DMS 273 (cell line): ENCODE measurements around the gene TPM2.

Source experiments
- DNase-seq: peaks from one replicate; lab custom pipeline; 2025; ENCODE audit not compliant: unreplicated experiment; lab: John Stamatoyannopoulos, UW

TPM2 gene

DNA sequence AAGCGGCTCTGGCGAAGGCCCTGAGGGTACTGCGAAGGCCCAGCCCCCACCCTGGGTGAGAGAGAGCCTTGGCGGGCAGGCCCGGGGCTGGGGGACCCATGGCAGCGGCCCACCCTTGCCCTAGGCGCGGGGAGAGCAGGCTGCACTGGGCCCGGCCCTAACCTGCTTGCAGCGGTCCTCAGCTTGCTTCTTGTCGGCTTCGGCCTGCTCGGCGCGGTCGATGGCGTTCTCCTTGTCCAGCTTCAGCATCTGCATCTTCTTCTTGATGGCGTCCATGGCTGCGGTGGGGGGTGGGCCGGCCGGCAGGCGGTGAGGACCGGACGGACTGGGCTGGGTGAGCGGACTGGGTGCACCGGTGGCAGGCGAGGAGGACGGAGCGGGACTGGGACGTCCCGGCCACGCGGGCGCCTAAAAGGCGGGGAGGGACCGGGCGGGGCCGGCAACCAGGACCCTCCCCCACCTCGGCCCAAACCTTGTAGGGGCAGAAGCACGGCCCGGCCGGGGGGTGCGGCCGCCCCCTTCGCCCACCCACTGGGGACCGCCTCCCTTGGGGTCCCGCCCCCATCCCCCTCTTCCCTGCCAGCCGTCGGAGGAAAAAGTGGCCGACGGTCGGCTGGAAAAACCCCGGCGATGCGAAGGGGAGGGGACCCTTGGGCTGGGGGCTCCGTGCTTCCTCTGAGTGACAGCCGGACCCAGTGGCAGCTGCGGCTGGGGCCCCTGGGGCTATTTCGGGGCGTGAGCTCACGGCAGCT, at the start of gene TPM2:
TPM2 (minus strand) TSS at position 384 of the 752 bp plus-strand sequence; CDS start at position 276, 108 bp downstream.
- DNase-seq: no peak

GRCh38 chr9:35738924-35739323, 49.2 kb upstream of the TPM2 start:
- DNase-seq: no peak

DNA sequence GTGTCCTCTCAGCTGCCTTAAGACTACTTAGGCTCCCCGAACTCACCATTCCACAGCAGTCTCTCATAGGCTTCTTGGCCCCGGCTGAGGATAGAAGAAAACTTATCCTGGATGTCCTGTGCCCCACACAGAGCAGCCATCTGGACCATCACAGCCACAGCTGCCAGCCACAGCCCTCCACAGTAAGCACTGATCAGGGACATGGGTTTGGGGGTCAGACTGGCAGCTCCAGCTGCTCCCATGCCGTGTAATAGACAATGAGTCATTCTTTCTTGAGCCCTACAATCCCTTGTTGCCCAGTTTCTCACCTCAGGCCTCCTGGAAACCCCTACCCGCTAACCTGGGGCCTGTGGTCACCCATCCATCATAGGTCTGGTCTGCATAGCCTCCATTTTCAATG, 48.5 kb upstream of the TPM2 start:
- DNase-seq: peak; percentile 56

GRCh38 chr9:35737143-35737542, 47.4 kb upstream of the TPM2 start:
- no peak for DNase-seq

GRCh38 chr9:35736201-35736633, 46.5 kb upstream of the TPM2 start:
- DNase-seq: peak; percentile 85

DNA sequence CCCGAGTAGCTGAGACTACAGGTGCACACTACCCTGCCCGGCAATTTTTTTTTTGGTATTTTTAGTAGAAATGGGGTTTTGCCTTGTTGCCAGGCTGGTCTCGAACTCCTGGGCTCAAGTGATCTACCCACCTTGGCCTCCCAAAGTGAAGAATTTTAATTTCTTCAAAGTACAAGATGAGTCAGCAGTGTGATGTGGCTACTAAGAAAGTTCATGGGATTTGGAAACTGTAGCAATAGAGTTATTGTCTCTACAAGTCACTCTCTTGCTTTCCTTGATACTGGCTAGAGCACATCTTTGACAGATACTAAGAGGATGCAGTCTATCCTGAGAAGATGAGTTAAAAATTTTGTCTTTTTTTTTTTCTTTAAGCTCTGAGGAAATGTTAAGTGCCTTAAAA, 44.4 kb upstream of the TPM2 start:
- no peak for DNase-seq

DNA sequence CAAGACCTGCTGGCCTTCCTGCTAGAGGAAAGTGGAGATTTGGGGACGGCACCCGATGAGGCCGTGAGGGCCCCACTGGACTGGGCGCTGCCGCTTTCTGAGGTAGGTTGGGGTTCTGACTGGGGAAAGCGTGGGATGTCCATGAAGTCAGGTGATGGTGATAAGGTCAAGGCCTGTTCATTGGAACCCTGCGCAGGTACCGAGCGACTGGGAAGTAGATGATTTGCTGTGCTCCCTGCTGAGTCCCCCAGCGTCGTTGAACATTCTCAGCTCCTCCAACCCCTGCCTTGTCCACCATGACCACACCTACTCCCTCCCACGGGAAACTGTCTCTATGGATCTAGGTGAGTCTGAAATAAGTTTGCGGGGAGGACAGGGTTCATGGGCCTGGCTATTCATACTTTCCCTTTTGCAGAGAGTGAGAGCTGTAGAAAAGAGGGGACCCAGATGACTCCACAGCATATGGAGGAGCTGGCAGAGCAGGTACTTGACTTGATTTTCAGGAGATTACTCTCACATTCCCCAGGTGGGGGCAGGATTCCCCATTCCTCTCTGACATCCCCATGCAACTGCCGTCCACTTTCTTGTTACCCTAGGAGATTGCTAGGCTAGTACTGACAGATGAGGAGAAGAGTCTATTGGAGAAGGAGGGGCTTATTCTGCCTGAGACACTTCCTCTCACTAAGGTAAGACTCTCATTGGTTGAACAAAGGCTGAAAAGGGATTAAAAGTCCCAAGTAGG, 43.2 kb upstream of the TPM2 start:
- peak; percentile 80 for DNase-seq

DNA sequence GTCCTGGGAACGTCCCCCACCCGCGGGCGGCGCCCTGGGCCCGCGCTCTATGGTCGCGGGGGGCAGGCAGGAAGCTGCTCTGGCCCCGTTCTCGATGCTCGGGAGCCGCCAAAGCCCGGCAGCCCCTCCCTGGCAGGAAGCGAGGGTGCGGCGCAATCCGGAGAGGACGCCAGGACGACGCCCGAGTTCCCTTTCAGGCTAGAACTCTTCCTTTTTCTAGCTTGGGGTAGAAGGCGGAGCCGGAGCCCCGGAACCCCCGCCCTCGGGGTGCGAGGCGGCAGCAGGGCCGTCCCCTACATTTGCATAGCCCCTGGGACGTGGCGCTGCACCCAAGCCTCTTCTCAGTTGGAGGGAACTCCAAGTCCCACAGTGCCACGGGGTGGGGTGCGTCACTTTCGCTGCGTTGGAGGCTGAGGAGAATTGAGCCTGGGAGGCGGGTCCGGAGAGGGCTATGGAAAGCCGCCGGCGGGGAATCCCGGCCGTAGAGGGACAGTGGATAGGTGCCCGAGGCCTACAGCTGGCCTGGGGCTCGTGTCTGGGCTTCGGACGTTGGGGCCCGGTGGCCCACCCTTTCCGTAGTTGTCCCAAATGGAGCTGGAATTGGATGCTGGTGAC, 42.6 kb upstream of the TPM2 start, which contains the start of the genes CREB3 and TLN1:
CREB3 (plus strand) TSS at position 482 of the 615 bp plus-strand sequence; CDS start at position 589, 107 bp downstream.
TLN1 (minus strand) TSS at position 11 of the 615 bp plus-strand sequence. CDS start 6,501 bp downstream, outside the sequence.
- peak; percentile 99 for DNase-seq

DNA sequence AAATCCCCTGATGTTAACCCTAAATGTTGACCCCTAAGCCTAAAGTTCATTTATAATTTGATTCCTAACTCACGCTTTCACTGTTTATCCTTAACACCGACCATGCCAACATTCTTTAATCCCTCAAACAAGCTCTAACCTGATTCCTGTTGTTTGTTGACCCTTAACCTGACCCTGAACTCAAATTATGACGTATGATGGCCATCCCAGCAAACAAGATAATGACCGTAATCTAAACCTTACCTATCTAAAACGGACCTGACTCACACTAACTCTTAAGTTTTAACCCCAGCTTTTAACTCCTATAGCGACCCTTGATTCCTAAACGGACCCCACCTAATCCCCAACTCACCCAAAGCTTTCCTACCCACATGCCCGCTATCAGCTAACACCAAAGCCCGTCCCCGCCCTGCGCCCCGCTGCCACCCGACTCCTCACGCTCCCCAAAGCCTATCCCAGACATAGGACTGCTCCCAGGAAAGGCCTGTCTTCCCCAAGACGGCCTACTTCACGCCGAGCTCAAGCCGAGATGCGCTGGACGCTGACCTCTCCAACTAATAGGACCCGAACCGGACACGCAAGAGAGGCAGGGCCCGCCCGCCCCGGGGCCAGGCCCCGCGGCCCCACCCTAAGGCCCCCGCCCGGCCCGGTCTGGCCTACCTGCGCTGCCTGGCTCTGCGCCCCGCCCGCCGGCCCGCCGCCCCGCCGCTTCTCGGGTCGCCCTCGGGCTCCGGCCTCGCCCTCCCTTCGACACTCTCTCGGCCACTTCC, 41.9 kb upstream of the TPM2 start:
- peak; percentile 67 for DNase-seq

GRCh38 chr9:35730486-35730854, 40.7 kb upstream of the TPM2 start:
- DNase-seq: no peak

DNA sequence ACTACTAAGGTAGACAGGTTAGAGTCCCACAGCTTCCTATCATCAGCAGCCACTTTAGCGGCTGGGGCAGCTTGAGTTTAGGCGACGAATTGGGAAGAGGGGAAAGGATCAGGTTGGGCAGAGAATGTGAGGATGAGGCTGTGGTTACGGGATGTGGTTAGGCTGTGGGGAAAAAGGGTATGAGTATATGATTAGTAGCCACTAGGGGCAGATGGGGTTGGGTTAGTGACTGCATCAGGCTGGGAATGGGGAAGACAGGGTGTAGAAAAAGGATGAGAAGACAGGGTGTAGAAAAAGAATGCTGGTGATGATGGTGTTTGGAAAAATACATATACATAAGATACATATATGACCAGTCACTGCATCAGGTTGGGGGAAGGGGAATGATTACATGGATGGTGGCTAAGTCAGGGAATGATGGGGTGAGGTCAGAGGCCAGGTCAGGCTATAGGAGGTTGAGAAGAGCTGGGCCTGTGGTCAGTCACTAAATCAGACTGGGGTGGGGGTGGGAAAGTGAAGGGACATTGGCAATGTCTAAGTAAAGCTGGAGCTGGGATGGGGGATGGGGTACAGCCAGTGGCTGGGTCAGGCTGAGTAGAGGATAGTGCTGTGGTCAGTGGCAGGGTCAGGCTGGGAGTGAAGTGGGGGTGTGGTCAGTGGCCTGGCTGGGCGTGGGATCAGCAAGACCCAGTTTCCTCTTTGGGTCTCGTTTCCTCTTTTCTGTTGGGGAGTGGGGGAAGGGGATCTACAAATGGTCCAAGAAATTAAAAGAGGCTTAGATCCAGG, 40.2 kb upstream of the TPM2 start:
- peak; percentile 63 for DNase-seq

GRCh38 chr9:35729101-35729500, 39.4 kb upstream of the TPM2 start:
- DNase-seq: no peak

- DNase-seq: no peak
These were observed 38.6 kb upstream of the TPM2 start for GRCh38 chr9:35728041-35728971.

GRCh38 chr9:35727676-35728040, 37.9 kb upstream of the TPM2 start:
- DNase-seq: no peak

DNA sequence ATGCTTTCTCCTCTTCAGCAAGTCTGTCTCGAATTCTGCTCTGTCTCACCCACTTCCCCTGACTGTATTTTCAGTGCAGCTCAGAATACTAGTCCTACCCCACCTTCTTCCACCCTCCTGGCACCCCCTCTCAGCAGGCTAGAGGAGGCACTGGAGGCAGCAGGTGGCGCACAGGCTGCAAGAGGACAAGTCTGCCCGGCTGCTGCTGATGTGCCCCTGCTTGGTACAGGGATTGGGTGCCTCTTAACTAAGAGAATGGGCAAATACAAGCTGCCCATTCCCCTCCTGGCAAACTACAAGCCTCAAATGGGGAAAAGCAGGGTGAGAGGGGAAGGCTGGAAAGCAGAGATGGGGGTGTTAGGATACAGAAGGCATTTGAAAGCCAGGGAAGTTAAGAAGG, 37.2 kb upstream of the TPM2 start:
- peak; percentile 76 for DNase-seq

- DNase-seq: no peak
These were observed 35.6 kb upstream of the TPM2 start for GRCh38 chr9:35725362-35725761.

GRCh38 chr9:35723908-35724307, 34.2 kb upstream of the TPM2 start:
- DNase-seq: no peak

DNA sequence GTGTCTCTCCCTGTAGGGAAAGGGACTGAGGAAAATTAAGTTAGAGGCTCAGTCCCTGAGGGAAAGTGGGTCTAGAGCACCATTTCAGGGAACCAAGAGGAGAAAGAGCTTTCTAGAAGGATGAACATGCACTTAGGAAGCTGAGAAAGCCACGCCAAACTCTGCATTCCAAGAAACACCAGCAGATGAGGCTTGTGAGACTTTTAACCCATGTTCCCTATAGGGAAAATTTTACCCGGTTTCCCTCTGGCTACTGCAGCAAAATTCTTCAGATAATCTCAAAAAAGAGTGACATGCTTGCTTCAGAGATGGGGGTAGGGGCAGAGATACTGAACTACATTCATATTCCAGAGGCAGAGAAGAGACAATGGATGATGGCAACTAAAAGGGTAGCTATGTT, 33.7 kb upstream of the TPM2 start:
- no peak for DNase-seq

GRCh38 chr9:35719546-35719945, 29.8 kb upstream of the TPM2 start:
- DNase-seq: no peak
